Hepatocyte (in vitro differentiated cells): Measurements from ENCODE around the gene ZNF860.

Experiments
- EZH2 ChIP-seq: fragments of 200-600 bp; sonication (generic); IDR thresholded peaks from 2 replicates; pipeline ENCODE4 v1.6.1; 2016; ENCODE audit warnings: antibody characterized with exemption, mild to moderate bottlenecking, borderline replicate concordance
- TF ChIP-seq, protein P1 (sequence below): fragments of 200-600 bp; sonication (generic); IDR thresholded peaks from 2 replicates; pipeline ENCODE4 v1.5.1; 2016; ENCODE audit warnings: antibody characterized with exemption, mild to moderate bottlenecking; ENCODE audit not compliant: poor library complexity

DNA sequence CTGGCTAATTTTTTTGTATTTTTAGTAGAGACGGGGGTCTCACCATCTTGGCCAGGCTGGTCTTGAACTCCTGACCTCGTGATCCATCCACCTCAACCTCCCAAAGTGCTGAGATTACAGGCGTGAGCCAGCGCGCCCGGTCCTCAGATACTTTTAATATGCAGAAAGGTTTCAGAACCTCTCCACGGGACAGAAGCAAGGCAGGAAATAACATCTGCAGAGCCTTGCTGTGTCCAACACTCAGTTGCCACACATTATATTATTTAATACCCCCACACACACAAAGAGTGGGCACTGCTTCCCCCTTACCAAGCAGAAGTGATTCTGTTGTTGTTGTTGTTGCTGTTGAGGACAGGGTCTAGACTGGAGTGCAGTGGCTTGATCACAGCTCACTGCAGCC is 28.5 kb upstream of the ZNF860 start:
- TF ChIP-seq, protein P1, sequence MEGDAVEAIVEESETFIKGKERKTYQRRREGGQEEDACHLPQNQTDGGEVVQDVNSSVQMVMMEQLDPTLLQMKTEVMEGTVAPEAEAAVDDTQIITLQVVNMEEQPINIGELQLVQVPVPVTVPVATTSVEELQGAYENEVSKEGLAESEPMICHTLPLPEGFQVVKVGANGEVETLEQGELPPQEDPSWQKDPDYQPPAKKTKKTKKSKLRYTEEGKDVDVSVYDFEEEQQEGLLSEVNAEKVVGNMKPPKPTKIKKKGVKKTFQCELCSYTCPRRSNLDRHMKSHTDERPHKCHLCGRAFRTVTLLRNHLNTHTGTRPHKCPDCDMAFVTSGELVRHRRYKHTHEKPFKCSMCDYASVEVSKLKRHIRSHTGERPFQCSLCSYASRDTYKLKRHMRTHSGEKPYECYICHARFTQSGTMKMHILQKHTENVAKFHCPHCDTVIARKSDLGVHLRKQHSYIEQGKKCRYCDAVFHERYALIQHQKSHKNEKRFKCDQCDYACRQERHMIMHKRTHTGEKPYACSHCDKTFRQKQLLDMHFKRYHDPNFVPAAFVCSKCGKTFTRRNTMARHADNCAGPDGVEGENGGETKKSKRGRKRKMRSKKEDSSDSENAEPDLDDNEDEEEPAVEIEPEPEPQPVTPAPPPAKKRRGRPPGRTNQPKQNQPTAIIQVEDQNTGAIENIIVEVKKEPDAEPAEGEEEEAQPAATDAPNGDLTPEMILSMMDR: no peak
- no peak for TF ChIP-seq EZH2
